GM19239 (cell line): ENCODE measurements around the gene MPC1.

ENCODE experiments used
- DNase-seq: peaks from one replicate; pipeline ENCODE4 v3.0.0; 2011; ENCODE audit warnings: low spot score; ENCODE audit not compliant: insufficient read length
- FAIRE-seq: peaks from 2 replicates; lab custom pipeline; 2011; peaks lifted over from hg19 to GRCh38; lab: Jason Lieb, UNC

The MPC1 gene

GRCh38 chr6:166330612-166331011 is 52.1 kb downstream of the MPC1 start:
- FAIRE-seq (no peak), DNase-seq (no peak)

DNA sequence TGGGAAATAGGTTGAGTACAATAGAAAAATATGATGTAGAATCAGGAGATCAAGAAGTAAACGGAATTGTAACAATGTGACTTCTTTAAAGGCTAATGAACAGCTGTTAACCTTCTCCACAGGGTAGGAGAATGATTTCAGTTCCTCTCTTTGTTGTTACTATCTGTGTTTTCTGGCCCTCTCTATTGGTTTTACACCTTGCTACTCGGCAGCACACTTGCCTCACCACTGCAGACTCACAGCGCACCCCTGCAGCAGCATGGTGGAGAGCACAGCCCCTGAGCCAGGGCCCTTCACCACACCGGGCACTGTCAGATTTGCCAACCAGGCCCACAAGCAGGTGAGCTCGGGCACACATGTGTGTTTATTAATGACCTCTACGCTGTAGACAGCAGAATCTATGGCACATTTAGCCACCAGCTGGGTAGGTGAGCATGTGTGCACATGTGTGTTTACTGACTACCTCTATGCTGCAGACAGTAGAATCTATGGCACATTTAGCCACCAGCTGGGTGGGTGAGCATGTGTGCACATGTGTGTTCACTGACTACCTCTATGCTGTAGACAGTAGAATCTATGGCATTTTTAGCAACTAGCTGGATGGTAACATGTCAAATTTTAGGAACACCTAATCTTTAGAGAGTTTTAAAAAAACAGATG is 57.2 kb downstream of the MPC1 start:
- no peak for DNase-seq
- peak; percentile 28 for FAIRE-seq

GRCh38 chr6:166323395-166323794 is 59.3 kb downstream of the MPC1 start:
- no peak for DNase-seq

GRCh38 chr6:166318649-166319600 is 63.8 kb downstream of the MPC1 start:
- no peak for FAIRE-seq
- no peak for DNase-seq

More at GRCh38 chr6:166323395-166323794, 59.3 kb downstream of the MPC1 start:
- no peak for FAIRE-seq

GRCh38 chr6:166318227-166318626 is 64.5 kb downstream of the MPC1 start:
- FAIRE-seq (no peak), DNase-seq (no peak)

DNA sequence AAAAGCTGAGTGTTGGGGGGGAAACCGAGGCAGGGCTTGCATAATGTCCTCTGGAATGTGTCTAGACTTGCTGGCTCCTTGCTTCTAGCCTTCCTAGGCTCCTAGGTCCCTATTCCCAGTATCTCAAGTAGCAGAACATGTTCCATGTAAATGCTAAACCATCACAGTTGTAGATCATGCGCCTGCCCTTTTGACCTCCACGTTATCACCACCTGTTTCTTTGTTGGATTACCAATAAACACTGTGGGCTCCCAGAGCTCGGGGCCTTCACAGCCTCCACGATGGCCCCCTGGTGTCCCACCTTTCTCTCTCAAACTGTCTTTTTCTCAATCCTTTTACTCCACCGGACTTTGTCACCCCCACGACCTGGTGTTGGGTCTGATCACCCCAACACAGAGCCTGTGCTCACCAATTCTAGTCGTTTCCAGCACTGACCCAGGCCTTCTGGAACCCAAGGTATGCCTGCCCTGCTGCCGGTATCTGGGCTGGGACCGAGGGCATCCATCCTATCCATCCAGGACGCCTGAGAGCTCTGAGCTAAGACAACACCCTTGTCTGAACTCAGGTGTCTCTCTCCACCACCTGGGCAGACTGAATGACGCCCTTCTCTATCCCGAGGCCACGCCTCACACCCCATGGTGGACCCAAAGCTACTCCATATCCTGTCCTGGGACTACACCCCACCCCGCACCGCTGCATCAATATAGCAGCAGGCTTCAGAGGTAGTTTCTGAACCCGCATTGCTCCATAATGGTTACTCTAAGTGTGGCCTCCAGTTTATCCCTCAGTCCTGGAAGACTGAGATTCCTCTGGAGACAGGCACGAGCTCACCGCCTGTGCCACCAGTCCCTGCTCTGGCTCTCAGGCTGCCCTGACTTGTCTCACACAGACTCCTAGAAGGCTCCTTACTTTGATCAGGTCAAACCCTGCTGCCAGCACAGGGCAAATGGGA is 65.2 kb downstream of the MPC1 start:
- FAIRE-seq (no peak), DNase-seq (no peak)

DNA sequence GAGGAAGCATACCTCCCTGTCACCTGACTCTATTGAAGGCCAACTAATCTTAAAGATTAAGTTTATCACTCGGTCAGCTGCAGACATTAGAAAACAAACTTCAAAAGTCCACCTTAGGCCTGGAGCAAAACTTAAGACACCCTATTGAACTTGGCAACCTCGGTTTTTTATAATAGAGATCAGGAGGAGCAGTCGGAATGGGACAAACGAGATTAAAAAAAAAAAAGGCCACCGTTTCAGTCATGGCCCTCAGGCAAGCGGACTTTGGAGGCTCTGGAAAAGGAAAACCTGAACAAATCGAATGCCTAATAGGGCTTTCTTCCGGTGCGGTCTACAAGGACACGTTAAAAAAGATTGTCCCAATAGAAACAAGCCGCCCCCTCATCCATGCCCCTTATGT is 67.3 kb downstream of the MPC1 start:
- FAIRE-seq (no peak), DNase-seq (no peak)
